Measurements from ENCODE around the gene CETN3.
"Not testable (repeated sequence)": the region's sequence is repeated elsewhere in the genome, so short reads cannot be mapped to it uniquely, and the experiment has no call there.

CETN3 gene

GRCh38 chr5:90381213-90381929 lies 28.2 kb downstream of the CETN3 start:
- DNase-seq, result no peak

DNA sequence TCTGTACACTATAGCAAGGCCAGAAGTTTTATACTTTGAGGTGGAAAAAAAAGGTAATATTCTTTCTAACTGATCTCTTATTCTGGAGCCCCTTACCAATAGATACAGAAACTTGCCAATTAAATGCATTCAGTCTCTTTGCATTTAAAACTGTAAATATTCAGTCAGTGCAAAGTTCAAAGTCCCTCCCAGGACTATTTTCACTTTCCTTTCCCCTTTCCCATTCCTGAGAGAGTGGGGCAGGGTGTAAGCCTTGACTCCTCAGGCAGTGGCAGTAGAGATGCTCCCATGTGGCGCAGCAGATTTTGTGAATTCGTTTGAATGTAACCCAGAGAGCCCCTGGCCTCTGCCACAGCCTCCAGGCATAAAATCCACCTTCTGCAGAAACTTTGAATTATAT lies 29.9 kb downstream of the CETN3 start:
- DNase-seq, result no peak

DNA sequence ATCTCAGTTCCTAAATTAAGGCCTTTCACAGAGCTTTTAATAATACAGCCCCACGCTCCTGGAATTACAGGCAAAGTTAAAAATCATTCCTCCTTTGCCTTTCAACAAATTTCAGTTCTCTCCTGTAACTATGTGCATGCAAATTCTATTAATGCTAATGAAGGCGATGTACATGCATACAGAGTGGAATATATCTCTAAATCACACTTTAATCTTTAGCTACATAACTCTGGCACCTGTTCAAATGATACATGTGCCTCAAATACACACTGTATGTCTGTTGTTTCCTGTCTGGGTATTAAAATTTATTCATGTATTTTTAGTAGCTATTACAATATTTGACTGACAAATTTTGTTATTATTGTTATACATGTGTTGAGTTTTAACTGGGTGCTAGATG lies 30.8 kb downstream of the CETN3 start:
- DNase-seq, result no peak

GRCh38 chr5:90371269-90371668 lies 38.3 kb downstream of the CETN3 start:
- not testable (repeated sequence) for DNase-seq

DNA sequence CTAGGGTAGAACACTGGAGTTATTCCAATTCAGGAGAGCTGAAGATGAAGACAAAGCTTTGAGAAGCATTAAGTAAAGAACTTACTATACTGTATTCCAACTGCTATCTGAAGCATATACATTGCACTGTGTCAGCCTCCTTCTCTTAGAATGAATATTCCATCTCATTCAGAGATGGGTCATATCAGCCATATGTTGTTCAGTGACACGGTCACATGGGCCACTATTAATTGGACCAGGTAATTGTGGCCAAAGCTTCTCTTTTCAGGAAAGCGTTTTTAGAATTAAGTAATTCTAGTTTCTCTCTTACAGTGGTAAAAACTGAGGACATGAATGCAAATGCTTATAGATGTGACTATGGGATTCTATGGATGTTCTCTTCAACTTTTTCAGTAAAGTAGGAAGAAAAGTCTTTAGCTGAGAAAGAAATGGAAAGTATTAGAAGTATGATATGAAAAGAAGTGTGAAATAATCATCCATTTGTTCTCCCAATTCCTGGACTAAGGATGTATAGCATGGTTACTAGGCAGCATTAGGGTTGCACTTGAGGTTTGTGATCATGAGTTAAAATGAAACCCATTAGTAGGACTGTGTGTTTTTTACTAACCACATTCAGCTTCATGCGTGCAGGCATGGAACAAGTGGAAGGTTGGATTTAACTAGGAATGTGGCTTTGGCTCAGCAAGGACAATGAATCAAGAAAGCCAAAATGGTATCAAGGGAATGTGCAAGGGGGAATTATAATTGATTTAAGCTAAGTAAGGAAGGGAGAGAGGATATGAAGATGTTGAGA lies 40.9 kb downstream of the CETN3 start:
- DNase-seq, result no peak

GRCh38 chr5:90367879-90368278 lies 41.7 kb downstream of the CETN3 start:
- DNase-seq, result no peak

DNA sequence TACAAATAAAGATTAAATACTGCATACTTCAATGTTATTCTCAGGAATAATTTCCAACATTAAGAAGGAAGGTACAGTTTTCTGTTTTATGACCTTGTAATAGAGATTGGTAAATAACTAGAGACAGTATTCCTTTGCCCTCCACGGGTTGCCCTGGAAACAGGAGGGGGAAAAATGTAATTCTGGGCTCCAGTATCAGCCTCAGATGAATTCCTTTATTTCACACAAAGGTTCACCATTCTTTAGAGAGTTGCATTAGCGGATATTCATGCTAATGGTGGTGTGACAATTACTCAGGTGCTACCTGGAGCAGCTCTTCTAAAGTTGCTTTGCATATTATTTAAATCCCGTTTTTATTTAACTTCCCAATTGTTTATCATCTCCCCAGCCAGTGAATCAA lies 42.6 kb downstream of the CETN3 start:
- no peak for DNase-seq

- no peak for DNase-seq
Measured at GRCh38 chr5:90365328-90365727, 44.2 kb downstream of the CETN3 start.

DNA sequence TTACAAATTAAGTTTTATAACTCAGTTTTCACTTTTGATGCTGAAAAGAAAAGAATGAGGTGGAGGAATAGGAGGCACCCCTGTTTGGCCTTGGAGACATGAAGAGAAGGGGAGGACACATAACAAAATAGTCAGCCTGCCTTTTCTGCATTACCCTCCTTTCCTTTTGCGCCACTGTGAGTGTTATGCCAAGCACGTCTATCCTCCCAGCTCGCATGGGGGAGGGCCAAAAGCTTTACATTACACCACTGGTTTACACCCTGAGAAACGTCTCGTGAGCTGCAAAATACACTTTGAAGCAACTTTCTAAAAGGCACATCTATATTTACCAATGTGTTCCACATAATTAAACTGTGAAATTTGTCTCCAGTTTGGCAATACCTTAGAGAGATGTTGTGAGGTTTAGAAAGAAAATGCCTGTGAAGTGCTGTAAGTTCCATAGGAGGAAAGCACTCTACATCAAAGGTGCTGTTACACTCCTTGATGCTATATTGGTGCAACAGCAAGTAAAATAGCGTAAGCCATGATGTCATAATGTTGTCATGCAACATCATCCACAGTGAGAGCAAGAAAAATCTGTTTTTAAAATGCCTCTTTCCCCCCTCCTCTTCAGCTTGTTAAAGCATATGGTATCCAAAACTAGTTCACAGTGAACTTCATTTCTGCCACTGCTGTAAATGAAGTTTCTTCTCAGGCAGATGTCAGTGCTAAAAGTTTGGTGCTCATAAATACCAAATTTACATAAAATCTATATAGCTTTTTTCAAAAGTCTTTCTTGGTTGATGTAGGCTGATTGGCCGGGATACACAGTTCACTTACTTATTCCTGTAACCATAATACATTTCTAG lies 50.3 kb downstream of the CETN3 start:
- DNase-seq, result no peak

DNA sequence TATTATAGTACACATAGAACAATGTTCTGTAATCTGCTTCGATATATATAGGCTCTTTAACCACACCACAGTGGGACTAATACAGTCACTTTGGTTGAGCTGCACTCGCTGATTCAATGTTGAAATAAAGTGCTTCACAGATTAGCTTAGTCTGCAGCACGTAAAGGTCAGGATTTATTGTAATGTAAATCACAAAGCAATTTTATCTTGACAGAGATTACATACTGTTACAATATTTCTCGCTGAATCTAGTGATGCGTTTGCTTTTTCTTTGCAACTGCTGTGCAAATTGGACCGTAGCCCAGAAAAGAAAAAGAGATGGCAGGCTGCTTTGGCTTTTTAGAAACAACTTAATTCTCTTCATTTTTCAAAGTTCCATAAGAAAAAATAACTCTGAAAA lies 52.9 kb downstream of the CETN3 start:
- no peak for DNase-seq

DNA sequence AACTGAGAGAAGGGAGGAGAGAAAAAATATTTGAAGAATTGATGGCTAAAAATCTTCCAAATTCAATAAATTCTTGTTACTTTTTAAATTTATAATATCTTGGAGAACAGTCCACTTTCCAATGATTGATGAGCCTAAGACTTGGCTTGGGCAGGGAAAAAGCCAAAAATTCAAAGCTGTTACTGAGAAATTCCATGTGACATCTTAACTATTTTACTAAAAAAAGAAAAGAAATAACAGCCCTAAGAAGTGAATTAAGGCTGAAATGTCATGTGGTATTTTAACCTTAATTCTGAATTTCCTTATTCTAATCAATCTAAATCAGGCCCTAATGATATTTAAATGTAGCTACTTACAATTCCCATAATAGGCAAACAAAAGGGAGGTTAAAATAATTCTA lies 53.4 kb downstream of the CETN3 start:
- DNase-seq, result no peak

DNA sequence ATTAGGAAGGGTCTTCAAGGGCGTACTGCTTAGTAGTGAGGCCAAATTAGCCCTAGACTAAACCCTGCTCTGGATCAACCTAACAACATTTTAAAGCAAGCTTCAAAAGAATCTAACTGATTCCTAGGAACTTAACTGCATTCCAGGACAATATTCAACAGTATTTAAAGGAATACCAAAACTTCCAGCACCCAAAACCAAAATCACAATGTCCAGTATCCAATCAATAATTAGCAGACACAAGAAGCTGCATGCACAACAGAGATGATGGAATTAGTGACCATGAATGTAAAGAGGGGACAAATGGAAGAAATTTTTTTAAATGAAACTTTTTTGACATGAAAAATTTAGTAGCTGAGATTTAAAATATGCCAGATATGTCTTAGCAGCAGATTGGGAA lies 53.9 kb downstream of the CETN3 start:
- DNase-seq, result no peak

DNA sequence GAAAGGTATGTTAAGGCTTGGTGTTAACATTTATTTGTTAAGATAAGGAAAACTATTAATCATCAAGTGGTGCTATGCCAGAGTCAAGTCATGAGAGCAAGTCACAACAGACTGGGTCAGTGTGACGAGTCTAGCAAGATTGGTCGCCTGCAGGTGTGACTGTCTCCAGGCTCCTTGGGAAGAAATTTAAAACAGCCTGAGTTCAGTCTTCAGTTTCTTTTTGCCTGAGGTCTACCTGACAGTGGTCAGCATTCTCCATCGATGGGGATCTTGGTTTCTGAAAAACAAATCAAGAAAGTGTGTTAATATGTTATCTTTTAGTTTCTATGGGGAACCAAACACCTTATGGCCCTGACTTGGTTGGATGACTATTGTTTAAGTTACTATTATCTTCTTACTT lies 56.3 kb downstream of the CETN3 start:
- DNase-seq, result no peak

DNA sequence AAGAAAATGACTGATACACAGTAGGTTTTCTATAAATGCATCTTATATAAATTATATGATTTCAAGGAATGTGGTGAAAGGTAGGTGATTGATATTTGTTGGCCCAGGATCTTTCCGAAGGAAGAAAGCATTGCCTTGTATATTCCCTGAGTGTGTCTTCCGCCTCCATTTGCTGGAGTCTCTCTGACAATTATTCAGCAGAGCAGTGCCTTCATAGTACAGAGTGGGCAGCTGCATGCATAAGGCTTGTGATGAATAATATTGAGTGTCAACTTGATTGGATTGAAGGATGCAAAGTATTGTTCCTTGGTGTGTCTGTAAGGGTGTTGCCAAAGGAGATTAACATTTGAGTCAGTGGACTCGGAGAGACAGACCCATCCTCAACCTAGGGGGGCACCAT lies 58.5 kb downstream of the CETN3 start:
- no peak for DNase-seq

DNA sequence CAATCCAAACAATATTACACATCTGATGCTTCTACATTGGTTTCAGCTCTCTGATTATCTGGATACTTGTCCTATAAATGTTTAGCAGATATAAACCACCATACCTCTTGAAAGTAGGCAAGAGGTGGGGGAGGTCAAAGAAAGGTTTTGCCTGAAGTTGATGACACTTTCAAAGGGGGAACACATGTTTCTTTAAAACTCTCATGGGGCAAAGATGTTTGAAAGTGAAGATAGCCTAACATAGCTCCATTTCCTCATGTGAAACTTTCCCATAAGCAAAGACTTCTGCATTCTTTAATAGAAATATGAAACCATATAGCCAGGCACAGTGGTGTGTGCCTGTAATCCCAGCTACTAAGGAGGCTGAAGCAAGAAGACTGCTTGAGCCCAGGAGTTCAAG lies 62.1 kb downstream of the CETN3 start:
- DNase-seq, result no peak

GRCh38 chr5:90345684-90346083 lies 63.9 kb downstream of the CETN3 start:
- no peak for DNase-seq

DNA sequence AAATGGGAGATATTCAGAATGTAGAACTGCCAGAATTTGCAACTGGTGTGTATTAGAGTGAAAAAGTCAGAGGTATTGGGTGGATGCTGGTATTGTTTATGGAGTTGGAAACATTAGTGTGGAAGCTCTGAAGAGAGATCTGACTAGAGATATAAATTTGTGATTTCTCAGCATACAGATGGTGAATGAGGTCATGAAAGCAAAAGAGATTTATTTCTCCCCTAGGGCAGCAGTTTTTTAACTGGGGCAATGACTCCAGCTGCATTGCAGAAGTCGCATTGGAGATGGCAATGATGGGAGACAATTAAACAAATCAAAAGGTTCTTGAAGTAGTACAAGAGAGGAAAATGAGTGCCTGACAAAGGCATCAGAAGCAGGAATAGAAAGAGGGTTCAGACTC lies 64.9 kb downstream of the CETN3 start:
- no peak for DNase-seq

DNA sequence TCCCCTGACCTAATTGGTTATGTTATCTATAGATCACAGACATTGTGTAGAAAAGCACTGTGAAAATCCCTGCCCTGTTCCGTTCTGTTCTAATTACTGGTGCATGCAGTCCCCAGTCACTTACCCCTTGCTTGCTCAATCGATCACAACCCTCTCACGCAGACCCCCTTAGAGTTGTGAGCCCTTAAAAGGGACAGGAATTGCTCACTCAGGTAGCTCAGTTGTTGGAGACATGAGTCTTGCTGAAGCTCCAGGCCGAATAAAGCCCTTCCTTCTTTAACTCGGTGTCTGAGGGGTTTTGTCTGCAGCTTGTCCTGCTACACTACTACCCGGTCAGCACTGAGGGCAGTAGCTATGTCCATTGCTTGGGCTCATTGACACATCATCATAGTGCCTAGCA lies 65.8 kb downstream of the CETN3 start:
- not testable (repeated sequence) for DNase-seq

DNA sequence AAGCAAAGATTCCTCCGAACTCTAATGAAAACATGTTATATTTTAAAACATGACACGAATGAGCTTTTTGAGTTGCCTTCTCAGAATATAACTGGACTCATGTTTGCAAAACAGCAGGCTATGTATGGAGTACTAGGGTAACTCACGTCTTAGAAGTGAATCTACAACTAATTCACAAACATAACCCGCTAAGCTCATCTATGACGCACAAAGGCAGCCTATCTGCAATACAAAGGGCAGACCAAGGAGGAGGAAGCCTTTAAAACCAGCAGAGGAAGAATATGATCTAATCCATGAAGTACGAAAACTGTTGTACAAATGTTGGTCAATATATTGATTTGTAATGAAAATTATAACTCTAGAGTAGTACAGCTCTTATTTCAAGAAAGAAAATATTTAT lies 67.0 kb downstream of the CETN3 start:
- DNase-seq, result no peak

All from T-helper 1 cell (primary cell).